ENCODE measurements around the gene NBPF20.
"Not testable (repeated sequence)": the region's sequence is repeated elsewhere in the genome, so short reads cannot be mapped to it uniquely, and the experiment has no call there.

Gene NBPF20

DNA sequence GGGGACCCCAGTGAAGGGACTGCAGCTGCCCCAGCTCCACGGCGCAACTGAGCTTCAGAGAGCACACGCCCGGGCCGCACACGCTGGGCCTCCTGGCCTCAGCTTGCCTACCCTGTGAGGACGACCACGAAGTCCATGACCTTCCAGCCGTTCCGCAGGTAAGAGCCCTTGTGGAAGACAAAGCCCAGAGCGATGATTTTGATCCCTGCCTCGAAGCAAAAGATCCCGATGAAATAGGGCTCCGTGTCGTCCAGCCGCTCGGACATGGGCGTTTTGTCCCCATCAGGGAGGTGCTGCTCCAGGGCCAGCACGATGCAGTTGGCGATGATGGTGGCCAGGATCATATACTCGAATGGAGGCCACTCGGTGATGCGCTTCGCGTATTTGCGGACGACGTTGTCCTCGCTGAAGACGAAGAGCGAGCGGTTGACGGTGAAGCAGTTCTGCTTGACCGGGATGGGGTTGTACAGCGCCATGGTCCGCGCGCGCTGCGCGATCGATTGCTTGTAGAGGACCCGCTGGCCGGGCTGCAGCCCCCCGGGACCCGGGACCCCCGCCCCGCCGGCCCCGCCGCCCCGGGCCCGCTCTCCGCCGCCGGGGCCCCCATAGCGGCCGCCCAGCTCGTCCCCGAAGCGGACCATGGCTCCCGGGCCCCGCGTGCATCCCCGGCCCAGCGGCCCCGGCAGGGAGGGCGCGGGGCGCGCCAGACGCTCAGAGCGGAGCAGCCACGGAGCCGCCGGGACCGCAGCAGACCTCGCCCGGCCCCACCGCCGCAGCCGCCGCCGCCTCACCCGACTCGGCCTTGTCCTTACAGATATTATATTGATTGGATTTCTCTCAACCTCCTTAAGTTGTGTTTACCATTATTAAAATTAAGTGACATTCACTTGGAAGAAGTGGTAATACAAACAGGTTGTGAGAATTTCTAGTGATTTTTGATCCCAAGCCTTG, 28.7 kb upstream of the NBPF20 start:
- H3K4me3 ChIP-seq (ENCODE audit: low read depth, low read length), result peak overlapping the region; percentile 18
- peaks cover 21% of the 10 kb centered on the region for H3K27me3 ChIP-seq (ENCODE audit: control insufficient read depth, insufficient read depth, low read length)
- H3K9me3 ChIP-seq (ENCODE audit: control insufficient read depth, insufficient read depth, low read length); H3K9ac ChIP-seq (ENCODE audit: low read depth, low read length); H3K4me1 ChIP-seq (ENCODE audit: control insufficient read depth, insufficient read depth, low read length); H3K36me3 ChIP-seq (ENCODE audit: control insufficient read depth, insufficient read depth, low read length): not testable (repeated sequence)

DNA sequence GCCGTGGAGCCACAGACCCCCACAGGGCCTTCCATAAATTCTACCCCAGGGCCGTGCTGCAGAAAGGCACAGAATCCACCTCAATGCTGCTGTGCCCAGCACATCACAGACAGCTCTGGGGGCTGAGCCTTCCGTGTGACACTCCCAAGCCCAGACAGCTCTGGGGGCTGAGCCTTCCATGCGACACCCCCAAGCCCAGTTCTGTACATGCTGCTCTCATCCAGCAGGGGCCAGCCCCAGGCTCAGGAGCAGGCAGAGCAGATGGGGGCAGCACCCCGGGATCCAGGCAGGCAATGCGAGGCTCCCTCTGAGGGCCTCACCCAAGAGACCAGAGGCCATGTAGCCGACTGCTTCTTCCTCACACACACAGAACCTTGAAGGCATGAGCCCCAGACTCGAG, 27.1 kb upstream of the NBPF20 start:
- H3K9me3 ChIP-seq (ENCODE audit: control insufficient read depth, insufficient read depth, low read length); H3K4me3 ChIP-seq (ENCODE audit: low read depth, low read length); H3K36me3 ChIP-seq (ENCODE audit: control insufficient read depth, insufficient read depth, low read length); H3K9ac ChIP-seq (ENCODE audit: low read depth, low read length); H3K4me1 ChIP-seq (ENCODE audit: control insufficient read depth, insufficient read depth, low read length): not testable (repeated sequence)
- H3K27me3 ChIP-seq (ENCODE audit: control insufficient read depth, insufficient read depth, low read length), result peaks cover 21% of the 10 kb centered on the region

GRCh38 chr1:145451914-145452313, 26.5 kb upstream of the NBPF20 start:
- H3K27me3 ChIP-seq (ENCODE audit: control insufficient read depth, insufficient read depth, low read length), result peaks cover 21% of the 10 kb centered on the region
- H3K9me3 ChIP-seq (ENCODE audit: control insufficient read depth, insufficient read depth, low read length); H3K4me1 ChIP-seq (ENCODE audit: control insufficient read depth, insufficient read depth, low read length); H3K9ac ChIP-seq (ENCODE audit: low read depth, low read length); H3K36me3 ChIP-seq (ENCODE audit: control insufficient read depth, insufficient read depth, low read length); H3K4me3 ChIP-seq (ENCODE audit: low read depth, low read length): not testable (repeated sequence)

DNA sequence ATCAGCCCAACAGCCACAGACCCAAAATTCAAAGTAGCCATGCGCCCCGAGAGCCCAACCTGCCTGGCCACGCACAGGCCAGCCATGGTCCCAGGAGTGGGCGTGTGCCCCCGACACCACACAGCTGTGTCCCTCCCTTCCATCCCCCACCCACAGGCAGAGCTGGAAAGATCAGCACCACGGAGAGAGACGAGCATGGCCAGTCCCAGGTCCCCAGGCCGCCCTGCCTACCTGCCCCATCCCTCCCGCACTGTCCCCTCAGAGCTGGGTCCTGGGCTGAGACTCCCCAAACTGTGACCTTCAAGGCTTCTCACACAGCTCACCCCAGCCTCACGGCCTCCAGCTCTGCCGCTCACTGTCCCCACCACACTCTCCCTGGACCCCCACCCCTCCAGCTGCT, 19.8 kb upstream of the NBPF20 start:
- not testable (repeated sequence) for H3K4me3 ChIP-seq (ENCODE audit: low read depth, low read length); H3K9ac ChIP-seq (ENCODE audit: low read depth, low read length); H3K4me1 ChIP-seq (ENCODE audit: control insufficient read depth, insufficient read depth, low read length); H3K27me3 ChIP-seq (ENCODE audit: control insufficient read depth, insufficient read depth, low read length); H3K9me3 ChIP-seq (ENCODE audit: control insufficient read depth, insufficient read depth, low read length); H3K36me3 ChIP-seq (ENCODE audit: control insufficient read depth, insufficient read depth, low read length)

DNA sequence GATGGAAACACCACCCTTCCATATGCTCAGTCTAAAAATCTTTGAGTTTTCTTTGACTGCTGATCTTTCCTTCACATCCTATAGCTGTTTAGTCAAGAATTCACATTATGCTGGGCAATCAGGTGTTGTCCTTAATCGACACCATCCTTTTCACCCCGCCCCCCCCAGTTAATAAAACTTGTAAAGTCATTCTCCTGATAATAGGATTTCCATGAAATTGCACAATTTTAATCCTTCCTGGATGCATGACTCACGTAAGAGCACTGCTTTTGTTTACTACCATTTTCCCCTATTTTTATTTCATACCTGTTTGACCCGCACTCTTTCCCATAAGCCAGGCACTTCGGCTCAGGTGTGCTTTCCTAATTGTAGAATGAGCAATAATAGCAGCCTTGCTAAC, 16.9 kb upstream of the NBPF20 start:
- H3K4me1 ChIP-seq (ENCODE audit: control insufficient read depth, insufficient read depth, low read length); H3K36me3 ChIP-seq (ENCODE audit: control insufficient read depth, insufficient read depth, low read length); H3K4me3 ChIP-seq (ENCODE audit: low read depth, low read length); H3K9me3 ChIP-seq (ENCODE audit: control insufficient read depth, insufficient read depth, low read length); H3K9ac ChIP-seq (ENCODE audit: low read depth, low read length); H3K27me3 ChIP-seq (ENCODE audit: control insufficient read depth, insufficient read depth, low read length): not testable (repeated sequence)

DNA sequence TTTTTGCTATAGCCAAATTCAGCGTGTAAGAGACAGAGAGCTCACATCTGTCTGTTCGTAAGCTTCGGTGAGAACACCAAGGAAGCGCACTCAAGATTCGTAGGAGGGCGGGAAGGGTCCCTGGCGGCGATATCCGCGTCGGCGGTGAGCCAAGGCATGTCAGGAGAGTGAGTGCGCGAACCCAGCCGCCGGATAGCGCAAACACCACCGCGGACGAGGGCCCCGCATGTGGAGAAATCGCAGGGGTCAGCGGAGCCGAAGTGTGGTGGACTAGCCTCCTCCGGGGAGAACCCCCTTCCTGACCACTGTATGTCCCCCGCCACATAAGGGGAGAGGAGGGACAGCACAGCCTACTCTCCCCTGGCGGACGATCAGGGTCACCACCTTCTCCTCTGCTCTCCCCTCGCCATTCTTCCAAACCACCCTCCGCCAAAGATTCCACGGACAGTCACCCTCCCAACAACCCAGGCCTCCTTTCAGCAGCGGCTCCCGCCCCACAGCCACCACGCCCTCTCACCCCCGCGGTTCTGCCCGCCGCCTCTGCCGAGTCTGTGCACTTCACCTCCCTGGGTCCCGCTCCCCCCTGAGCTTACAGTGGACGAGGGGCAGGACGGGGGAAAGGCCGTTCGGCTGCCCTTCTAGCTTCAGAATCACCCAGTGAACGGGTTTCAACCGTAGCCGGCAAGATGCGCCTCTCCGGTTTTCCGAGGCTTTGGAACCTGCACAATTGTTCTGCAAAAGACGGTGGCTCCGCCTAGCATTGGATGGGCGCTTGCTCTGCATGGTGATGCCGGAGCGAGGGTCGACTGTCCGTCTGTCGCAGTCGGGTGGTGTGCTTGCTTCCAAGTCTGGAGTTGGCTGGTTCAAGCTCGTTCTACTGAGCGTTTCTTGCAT, 6.2 kb upstream of the NBPF20 start:
- H3K27me3 ChIP-seq (ENCODE audit: control insufficient read depth, insufficient read depth, low read length), result peaks cover 55% of the 10 kb centered on the region

DNA sequence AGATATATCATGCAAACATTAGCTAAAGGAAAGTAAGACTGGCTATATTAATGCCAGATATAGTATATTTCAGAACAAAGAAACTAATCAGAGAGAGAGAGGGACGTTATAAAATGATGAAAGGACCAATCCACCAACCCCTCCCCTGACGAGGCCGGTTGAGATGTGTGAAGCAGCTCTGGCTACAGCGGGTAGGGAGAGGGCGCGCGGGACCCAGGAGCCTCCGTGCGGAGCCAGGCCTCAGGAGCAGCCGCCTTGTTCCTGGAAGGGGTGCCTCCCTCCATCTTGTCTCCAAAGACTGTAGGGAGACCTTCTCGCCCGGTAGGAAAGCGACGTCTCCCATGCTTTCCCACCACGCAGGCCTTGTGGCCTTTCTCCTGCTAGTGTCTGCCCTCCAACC, 5.4 kb upstream of the NBPF20 start:
- not testable (repeated sequence) for H3K4me1 ChIP-seq (ENCODE audit: control insufficient read depth, insufficient read depth, low read length); H3K9ac ChIP-seq (ENCODE audit: low read depth, low read length); H3K36me3 ChIP-seq (ENCODE audit: control insufficient read depth, insufficient read depth, low read length); H3K9me3 ChIP-seq (ENCODE audit: control insufficient read depth, insufficient read depth, low read length)
- peaks cover 59% of the 10 kb centered on the region for H3K27me3 ChIP-seq (ENCODE audit: control insufficient read depth, insufficient read depth, low read length)
- peak overlapping the region; percentile 32 for H3K4me3 ChIP-seq (ENCODE audit: low read depth, low read length)

More for the DNA sequence above, 6.2 kb upstream of the NBPF20 start:
- not testable (repeated sequence) for H3K36me3 ChIP-seq (ENCODE audit: control insufficient read depth, insufficient read depth, low read length); H3K9ac ChIP-seq (ENCODE audit: low read depth, low read length); H3K9me3 ChIP-seq (ENCODE audit: control insufficient read depth, insufficient read depth, low read length); H3K4me1 ChIP-seq (ENCODE audit: control insufficient read depth, insufficient read depth, low read length)
- peak overlapping the region; percentile 49 for H3K4me3 ChIP-seq (ENCODE audit: low read depth, low read length)

DNA sequence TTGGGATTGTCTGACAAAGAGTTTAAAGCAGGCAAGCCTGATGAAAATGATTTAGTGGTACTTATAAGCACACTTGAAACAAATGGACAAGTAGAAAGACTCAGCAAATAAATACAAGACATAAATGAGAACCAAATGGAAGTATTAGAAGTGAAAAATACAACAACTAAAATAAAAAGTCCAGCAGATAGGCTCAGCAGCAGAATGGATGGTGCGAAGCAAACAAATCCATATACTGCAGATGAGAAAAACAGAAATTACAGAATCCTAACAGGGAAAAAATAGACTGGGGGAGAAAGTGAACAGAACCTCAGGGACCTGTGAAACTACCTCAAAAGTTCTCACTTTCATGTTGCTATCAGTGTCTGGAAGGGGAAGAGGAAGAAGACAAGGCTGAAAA, 3.9 kb upstream of the NBPF20 start:
- H3K27me3 ChIP-seq (ENCODE audit: control insufficient read depth, insufficient read depth, low read length), result peaks cover 66% of the 10 kb centered on the region
- H3K4me3 ChIP-seq (ENCODE audit: low read depth, low read length); H3K4me1 ChIP-seq (ENCODE audit: control insufficient read depth, insufficient read depth, low read length); H3K9me3 ChIP-seq (ENCODE audit: control insufficient read depth, insufficient read depth, low read length); H3K36me3 ChIP-seq (ENCODE audit: control insufficient read depth, insufficient read depth, low read length); H3K9ac ChIP-seq (ENCODE audit: low read depth, low read length): not testable (repeated sequence)

GRCh38 chr1:145424612-145425435, 579 bp downstream of the NBPF20 start:
- H3K27me3 ChIP-seq (ENCODE audit: control insufficient read depth, insufficient read depth, low read length), result peaks cover 52% of the 10 kb centered on the region
- H3K4me1 ChIP-seq (ENCODE audit: control insufficient read depth, insufficient read depth, low read length); H3K9ac ChIP-seq (ENCODE audit: low read depth, low read length); H3K36me3 ChIP-seq (ENCODE audit: control insufficient read depth, insufficient read depth, low read length); H3K9me3 ChIP-seq (ENCODE audit: control insufficient read depth, insufficient read depth, low read length): not testable (repeated sequence)
- H3K4me3 ChIP-seq (ENCODE audit: low read depth, low read length), result peak overlapping the region; percentile 65

DNA sequence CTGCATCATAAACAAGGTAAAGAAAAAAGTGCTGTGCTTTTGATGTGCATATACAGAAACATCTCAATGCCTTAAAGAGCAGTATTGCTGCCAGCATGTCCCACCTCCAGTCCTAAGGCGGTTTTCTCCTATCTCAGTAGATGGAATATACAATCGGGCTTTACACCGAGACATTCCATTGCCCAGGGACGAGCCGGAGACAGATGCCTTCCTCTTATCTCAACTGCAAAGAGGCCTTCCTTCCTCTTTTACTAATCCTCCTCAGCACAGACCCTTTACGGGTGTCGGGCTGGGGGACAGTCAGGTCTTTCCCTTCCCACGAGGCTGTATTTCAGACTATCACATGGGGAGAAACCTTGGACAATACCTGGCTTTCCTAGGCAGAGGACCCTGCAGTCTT, 10.3 kb downstream of the NBPF20 start:
- H3K4me1 ChIP-seq (ENCODE audit: control insufficient read depth, insufficient read depth, low read length); H3K36me3 ChIP-seq (ENCODE audit: control insufficient read depth, insufficient read depth, low read length); H3K9ac ChIP-seq (ENCODE audit: low read depth, low read length); H3K4me3 ChIP-seq (ENCODE audit: low read depth, low read length); H3K9me3 ChIP-seq (ENCODE audit: control insufficient read depth, insufficient read depth, low read length): not testable (repeated sequence)
- H3K27me3 ChIP-seq (ENCODE audit: control insufficient read depth, insufficient read depth, low read length), result peaks cover 11% of the 10 kb centered on the region

- not testable (repeated sequence) for H3K9me3 ChIP-seq (ENCODE audit: control insufficient read depth, insufficient read depth, low read length); H3K9ac ChIP-seq (ENCODE audit: low read depth, low read length); H3K27me3 ChIP-seq (ENCODE audit: control insufficient read depth, insufficient read depth, low read length); H3K4me3 ChIP-seq (ENCODE audit: low read depth, low read length); H3K36me3 ChIP-seq (ENCODE audit: control insufficient read depth, insufficient read depth, low read length); H3K4me1 ChIP-seq (ENCODE audit: control insufficient read depth, insufficient read depth, low read length)
Measured at GRCh38 chr1:145407266-145407665, 18.1 kb downstream of the NBPF20 start.

Measured in iPS-15b (cell line).